OCI-LY1 (cell line): ENCODE data around the gene CHKA.

Source experiments
- H2AFZ ChIP-seq: fragments of 200-600 bp; sonication (generic), shearing (Covaris generic); 2 replicates; pipeline ENCODE4 v1.6.0; 2014; ENCODE audit warnings: antibody characterized with exemption, mild to moderate bottlenecking, low read length
- H3F3A ChIP-seq: fragments of 200-600 bp; sonication (generic), shearing (Covaris generic); 2 replicates; pipeline ENCODE4 v1.6.0; 2014; ENCODE audit warnings: mild to moderate bottlenecking, antibody characterized with exemption, low read length, moderate library complexity; ENCODE audit not compliant: insufficient read depth
- H3K27ac ChIP-seq: fragments of 200-600 bp; sonication (generic); 2 replicates; pipeline ENCODE4 v1.5.1; 2014; ENCODE audit warnings: low read length, mixed run types, mild to moderate bottlenecking, low read depth; ENCODE audit not compliant: poor library complexity, severe bottlenecking
- H3K27me3 ChIP-seq: fragments of 200-600 bp; sonication (generic); 2 replicates; pipeline ENCODE4 v1.6.0; 2014; ENCODE audit warnings: antibody characterized with exemption, mild to moderate bottlenecking, low read length, moderate library complexity; ENCODE audit not compliant: insufficient read depth
- H3K36me3 ChIP-seq: fragments of 200-600 bp; sonication (generic); 2 replicates; pipeline ENCODE4 v1.6.1; 2014; ENCODE audit warnings: mild to moderate bottlenecking, antibody characterized with exemption, low read length, moderate library complexity, mixed read lengths; ENCODE audit not compliant: insufficient read depth
- H3K4me1 ChIP-seq: fragments of 200-600 bp; sonication (generic); 2 replicates; pipeline ENCODE4 v1.5.1; 2014; ENCODE audit warnings: mild to moderate bottlenecking, low read length, moderate library complexity; ENCODE audit not compliant: insufficient read depth, severe bottlenecking
- H3K4me2 ChIP-seq: fragments of 200-600 bp; sonication (generic), shearing (Covaris generic); 2 replicates; pipeline ENCODE4 v1.6.1; 2014; ENCODE audit warnings: low read length
- H3K4me3 ChIP-seq: fragments of 200-600 bp; sonication (generic); 2 replicates; pipeline ENCODE4 v1.5.1; 2014; ENCODE audit warnings: low read length, low read depth, mild to moderate bottlenecking, mixed read lengths; ENCODE audit not compliant: poor library complexity, severe bottlenecking
- H3K79me2 ChIP-seq: fragments of 200-600 bp; shearing (Covaris generic); 2 replicates; pipeline ENCODE4 v1.6.1; 2016; ENCODE audit warnings: mixed run types, low read length, mixed read lengths; ENCODE audit not compliant: insufficient read depth
- H3K9ac ChIP-seq: fragments of 200-600 bp; sonication (generic), shearing (Covaris generic); 2 replicates; pipeline ENCODE4 v1.6.1; 2014; ENCODE audit warnings: mild to moderate bottlenecking, low read length, mixed read lengths
- H3K9me2 ChIP-seq: fragments of 200-600 bp; sonication (generic), shearing (Covaris generic); 2 replicates; pipeline ENCODE4 v1.6.1; 2014; ENCODE audit warnings: low read depth, mild to moderate bottlenecking, low read length, mixed read lengths
- H3K9me3 ChIP-seq: fragments of 200-600 bp; shearing (Covaris generic); 2 replicates; pipeline ENCODE4 v1.6.1; 2014; ENCODE audit warnings: low read length, mixed read lengths
- H4K20me1 ChIP-seq: fragments of 200-600 bp; sonication (generic), shearing (Covaris generic); 2 replicates; pipeline ENCODE4 v1.6.0; 2016; ENCODE audit warnings: mild to moderate bottlenecking, low read length; ENCODE audit not compliant: insufficient read depth
- EZH2 ChIP-seq: fragments of 200-600 bp; sonication (generic), shearing (Covaris generic); IDR thresholded peaks from 2 replicates; pipeline ENCODE4 v1.8.0; 2017; ENCODE audit warnings: borderline replicate concordance, mixed run types, mild to moderate bottlenecking, antibody characterized with exemption, low read length, moderate library complexity, mixed read lengths
- TF ChIP-seq, protein P1 (sequence below): fragments of 200-600 bp; sonication (generic), shearing (Covaris generic); IDR thresholded peaks from 2 replicates; pipeline ENCODE4 v1.5.1; 2017; ENCODE audit warnings: mild to moderate bottlenecking, antibody characterized with exemption, low read length, moderate library complexity, mixed read lengths

The CHKA gene

DNA sequence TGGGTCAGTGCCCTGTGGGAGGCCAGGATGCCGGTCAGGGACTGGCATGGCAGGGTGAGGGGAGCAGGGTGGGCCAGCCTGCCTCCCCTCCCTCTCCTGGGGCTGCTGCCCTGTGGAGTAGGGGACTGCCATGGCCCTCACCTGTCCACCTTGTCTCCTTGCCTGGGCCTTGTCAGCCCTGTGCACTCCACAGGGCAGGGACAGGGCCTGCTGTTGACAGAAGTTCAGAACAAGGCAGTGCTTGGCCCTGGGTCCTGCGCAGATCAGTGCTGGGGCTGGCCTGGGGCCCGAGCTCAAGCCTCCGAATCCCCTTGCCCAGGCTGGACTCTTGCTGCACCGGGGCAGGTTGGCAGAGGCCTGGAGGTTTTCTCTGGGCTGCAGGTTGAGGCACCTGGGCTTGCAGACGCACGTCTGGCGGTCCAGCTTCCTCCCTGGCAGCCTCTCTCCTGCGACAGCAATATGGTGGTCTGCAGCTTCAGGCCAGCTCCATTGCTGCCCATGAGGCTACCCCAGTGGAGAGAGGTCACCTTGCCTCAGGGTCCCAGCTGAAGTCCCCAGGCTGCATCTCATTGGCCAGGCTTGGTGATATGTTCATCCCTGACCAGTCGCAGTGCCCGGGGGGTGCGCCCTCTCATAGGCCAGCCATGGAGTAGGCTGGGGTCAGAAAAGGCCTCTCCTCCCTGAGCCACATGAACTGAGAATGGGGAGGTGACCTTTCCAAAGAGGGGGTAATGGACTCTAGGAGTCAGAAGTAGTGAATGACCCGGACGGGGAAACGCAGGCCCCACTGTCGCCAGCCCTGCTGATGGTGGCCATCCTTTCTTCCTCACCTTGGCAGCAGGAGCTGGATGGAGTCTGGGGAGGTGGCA, 21.5 kb upstream of the CHKA start:
- H3K27me3 ChIP-seq, result peaks cover 8% of the 10 kb centered on the region; the same call in 1 of the 2 replicates
- no peaks in the 10 kb centered on the region for H3K79me2 ChIP-seq
- H4K20me1 ChIP-seq, result no peaks in the 10 kb centered on the region
- no peaks in the 10 kb centered on the region for H3F3A ChIP-seq
- no peak overlapping the region for H2AFZ ChIP-seq
- H3K4me1 ChIP-seq, result peaks cover 8% of the 10 kb centered on the region
- TF ChIP-seq, protein P1, sequence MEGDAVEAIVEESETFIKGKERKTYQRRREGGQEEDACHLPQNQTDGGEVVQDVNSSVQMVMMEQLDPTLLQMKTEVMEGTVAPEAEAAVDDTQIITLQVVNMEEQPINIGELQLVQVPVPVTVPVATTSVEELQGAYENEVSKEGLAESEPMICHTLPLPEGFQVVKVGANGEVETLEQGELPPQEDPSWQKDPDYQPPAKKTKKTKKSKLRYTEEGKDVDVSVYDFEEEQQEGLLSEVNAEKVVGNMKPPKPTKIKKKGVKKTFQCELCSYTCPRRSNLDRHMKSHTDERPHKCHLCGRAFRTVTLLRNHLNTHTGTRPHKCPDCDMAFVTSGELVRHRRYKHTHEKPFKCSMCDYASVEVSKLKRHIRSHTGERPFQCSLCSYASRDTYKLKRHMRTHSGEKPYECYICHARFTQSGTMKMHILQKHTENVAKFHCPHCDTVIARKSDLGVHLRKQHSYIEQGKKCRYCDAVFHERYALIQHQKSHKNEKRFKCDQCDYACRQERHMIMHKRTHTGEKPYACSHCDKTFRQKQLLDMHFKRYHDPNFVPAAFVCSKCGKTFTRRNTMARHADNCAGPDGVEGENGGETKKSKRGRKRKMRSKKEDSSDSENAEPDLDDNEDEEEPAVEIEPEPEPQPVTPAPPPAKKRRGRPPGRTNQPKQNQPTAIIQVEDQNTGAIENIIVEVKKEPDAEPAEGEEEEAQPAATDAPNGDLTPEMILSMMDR, result no peak
- no peak for TF ChIP-seq EZH2
- no peak overlapping the region for H3K27ac ChIP-seq
- H3K9me2 ChIP-seq, result no peaks in the 10 kb centered on the region
- no peak overlapping the region for H3K4me3 ChIP-seq
- no peak overlapping the region for H3K4me2 ChIP-seq
- no peaks in the 10 kb centered on the region for H3K9me3 ChIP-seq
- H3K36me3 ChIP-seq, result no peaks in the 10 kb centered on the region
- H3K9ac ChIP-seq, result no peak overlapping the region

DNA sequence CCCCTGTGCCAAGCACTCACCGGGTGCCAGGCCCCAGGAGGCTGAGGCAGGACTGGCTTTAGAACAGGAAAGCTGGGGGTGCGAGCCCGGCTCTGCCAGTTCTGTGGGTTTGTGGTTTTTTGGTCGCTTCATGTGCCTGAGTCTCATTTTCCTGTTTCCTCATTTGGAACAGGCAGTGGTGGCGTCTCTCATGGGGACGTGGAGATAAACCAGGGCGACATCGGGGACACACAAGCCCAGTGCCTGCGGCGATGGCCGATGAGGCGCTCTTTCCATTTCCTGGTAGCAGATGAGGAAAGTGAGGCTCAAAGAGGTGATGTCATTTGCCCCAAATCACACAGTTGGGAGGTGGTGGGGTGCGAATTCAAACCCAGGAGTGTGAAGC, 20.8 kb upstream of the CHKA start:
- H3K4me1 ChIP-seq, result peaks cover 8% of the 10 kb centered on the region
- TF ChIP-seq, protein P1, result no peak
- TF ChIP-seq EZH2, result no peak
- H3K4me2 ChIP-seq, result no peak overlapping the region; the same call in 1 of the 2 replicates
- H3K4me3 ChIP-seq, result no peak overlapping the region
- no peak overlapping the region for H3K27ac ChIP-seq
- H3K9me3 ChIP-seq, result no peaks in the 10 kb centered on the region
- H3K79me2 ChIP-seq, result no peaks in the 10 kb centered on the region
- no peak overlapping the region for H2AFZ ChIP-seq
- no peaks in the 10 kb centered on the region for H3K36me3 ChIP-seq
- no peaks in the 10 kb centered on the region for H4K20me1 ChIP-seq
- no peak overlapping the region for H3K9ac ChIP-seq
- H3K9me2 ChIP-seq, result no peaks in the 10 kb centered on the region
- peaks cover 8% of the 10 kb centered on the region; the same call in 1 of the 2 replicates for H3K27me3 ChIP-seq
- H3F3A ChIP-seq, result no peaks in the 10 kb centered on the region

DNA sequence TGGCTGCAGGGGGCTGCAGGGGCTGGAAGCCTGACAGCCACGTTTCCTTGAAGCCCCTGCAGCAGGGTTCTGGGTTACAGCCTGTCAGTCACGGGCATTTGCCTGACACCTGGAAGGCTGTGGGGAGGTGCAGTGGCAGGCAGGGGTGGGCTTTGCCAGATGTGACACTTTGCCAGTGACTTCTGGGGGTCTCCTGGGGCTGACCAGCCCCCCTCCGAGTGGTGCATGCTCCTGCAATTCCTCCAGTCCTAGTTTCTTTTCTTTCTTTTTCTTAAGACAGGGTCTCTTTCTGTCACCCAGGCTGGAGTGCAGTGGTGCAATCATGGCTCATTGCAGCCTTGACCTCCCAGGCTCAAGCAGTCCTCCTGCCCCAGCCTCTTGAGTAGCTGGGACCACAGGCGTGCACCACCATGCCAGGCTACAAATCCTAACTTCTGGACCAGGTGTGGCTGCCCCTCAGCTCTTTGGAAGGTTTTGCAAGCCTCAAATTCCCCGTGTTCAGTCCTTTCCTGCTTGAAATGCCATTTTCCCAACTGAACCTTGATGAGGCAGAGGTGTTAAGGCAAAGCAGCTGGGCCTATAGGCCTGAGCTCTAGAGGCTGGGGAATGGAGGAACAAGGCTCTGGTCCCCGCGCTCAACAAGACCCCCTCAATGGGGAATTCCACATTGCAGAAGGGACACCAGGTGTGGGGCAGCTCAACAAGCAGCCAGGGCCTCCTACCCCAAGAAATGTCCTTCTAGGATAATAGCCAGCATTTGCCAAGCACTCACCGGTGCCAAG, 20.2 kb upstream of the CHKA start:
- Histone ChIP-seq H2AFZ (no peak overlapping the region), H3K36me3 (no peaks in the 10 kb centered on the region), H3K9me3 (no peaks in the 10 kb centered on the region), H3K4me2 (no peak overlapping the region; the same call in 1 of the 2 replicates), H3K79me2 (no peaks in the 10 kb centered on the region), H3K27ac (no peak overlapping the region), H3K4me1 (peaks cover 8% of the 10 kb centered on the region), H3K9ac (no peak overlapping the region), H4K20me1 (no peaks in the 10 kb centered on the region), H3K9me2 (no peaks in the 10 kb centered on the region), H3F3A (no peaks in the 10 kb centered on the region), H3K27me3 (peaks cover 8% of the 10 kb centered on the region; the same call in 1 of the 2 replicates), H3K4me3 (no peak overlapping the region)
- TF ChIP-seq EZH2, result no peak
- TF ChIP-seq, protein P1, result no peak
